GM21723 (cell line): Measurements from ENCODE around the gene MRPL23.

ENCODE experiments used
- ATAC-seq: cut with Tn5 transposase; IDR thresholded peaks from one replicate; pipeline ENCODE4 v1.9.1; 2021; ENCODE audit warnings: mild to moderate bottlenecking, moderate library complexity; ENCODE audit not compliant: unreplicated experiment

MRPL23 gene

DNA sequence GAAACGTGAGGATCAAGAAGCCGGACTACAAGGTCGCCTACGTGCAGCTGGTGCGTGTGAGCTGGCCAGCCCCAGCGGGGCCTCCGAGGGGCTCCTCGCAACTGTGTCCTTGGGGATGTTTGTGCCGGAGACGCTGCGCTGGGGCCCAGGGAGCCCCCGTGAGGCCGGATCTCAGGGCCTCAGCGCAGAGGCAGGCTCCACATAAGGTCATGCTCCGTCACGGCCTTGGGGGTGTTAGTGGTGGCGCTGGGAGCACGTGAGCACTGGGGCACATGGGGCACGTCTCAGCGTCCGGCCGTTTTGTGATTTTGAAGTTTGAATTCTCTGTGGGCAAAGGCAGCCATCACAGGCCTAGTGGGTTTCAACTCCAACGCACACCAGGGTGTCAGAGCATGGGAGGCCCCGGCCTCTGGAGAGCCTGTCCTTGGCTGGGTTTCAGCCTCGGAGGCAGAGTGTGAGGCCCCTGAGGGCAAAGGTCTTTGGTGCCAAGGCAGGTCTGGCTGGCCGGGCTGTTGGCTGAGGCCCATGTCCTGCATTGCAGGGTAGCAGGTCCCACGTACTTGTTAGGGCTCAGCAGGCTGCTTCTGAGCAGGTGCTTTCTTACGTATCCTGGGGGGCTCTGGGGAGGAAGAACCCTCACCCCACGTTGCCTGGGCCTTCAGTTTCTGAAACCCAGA is 5.8 kb downstream of the MRPL23 start:
- ATAC-seq = no peak

DNA sequence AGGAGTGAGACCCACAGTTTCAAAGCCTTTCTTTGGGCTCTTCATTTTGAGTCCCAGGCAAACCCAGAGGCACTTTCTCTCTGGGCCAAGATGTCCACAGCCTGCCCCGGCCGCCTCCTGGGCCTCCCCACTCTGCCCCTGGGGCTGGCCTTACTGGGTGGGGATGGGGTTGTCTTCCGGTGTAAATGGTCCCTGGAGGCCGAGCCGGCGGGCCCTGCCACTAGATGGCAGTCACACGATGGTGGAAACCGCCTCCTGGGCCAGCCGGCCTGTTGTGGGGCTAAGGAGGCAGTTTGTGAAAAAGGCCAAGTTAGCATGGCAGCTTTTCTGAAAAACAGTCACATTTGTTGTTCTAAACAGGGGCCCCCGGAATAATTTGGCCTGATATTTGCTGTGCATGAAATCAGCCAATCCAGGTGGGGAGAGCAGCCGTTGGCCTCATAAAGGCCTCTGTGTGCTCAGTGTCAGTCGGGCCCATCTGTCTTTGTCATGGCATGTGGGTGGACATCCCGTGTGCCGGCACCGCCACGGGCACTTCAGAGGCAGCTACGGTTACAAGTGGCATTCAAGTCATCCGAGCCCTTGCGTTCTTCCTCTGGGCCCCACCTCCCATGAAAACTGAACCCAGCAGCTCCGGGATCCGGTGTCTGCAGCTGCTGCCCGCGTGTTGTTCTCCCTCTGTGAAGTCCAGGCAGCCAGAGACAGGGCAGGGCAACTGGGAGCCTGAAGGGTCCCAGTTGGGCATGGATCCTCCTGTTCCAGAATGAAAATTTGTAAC is 6.5 kb downstream of the MRPL23 start:
- no peak for ATAC-seq

DNA sequence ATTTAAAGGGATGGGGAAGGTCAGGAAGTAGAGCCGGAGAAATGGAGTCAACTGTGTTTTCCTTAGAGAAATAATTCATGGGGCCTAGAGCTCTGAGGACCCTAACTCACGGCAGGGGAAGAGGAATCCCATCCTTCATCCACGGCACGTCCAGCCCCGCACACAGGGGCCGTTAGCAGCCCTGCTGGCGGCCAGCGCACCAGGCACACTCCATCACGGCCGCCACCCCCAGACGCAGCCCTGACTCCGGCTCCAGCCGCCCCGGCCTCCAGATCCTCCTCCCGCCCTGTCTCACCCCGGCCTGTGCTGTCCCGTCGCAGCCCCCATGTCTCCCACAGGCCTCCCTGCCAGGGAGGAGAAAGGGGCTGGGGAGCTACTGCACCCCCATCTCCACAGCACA is 11.2 kb downstream of the MRPL23 start:
- no peak for ATAC-seq

DNA sequence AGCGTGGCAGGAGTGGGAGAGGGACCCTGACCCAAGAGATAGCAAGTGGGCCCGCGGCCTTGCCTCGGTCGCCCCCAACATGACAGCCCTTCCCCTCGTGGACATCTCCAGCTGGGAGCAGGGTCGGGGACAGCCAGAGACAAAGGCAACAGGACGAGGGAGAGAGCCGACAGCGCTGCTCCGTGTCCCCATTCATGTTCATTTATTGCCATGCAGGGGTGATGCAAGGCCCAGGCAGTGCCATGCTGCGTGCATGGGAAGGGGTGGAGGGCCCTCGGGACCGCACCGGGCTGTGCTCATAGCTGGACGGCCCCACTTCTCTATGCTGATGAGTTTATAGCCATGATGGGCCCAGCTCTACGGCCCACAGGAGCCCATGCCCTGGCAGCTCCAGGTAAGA is 12.7 kb downstream of the MRPL23 start:
- ATAC-seq = no peak

DNA sequence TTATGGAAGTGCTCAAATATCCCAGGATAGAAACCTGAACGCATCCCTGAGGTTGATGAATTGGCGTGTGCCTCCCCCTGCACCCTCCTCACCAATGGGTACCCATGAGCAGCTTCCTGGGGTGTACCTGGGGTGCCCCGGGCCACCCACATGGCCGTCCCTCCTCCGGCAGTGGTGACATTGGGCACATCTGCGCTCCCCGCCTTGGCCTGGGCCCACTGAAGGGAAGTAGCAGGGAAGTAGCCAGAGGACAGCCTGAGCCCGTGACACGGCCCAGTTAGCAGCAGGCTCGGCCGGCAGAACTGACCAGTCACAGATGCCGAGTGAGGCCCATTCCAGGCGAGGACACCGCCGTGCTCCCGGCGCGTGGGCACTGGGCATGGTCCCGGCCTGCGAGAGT is 16.7 kb downstream of the MRPL23 start:
- ATAC-seq = no peak

DNA sequence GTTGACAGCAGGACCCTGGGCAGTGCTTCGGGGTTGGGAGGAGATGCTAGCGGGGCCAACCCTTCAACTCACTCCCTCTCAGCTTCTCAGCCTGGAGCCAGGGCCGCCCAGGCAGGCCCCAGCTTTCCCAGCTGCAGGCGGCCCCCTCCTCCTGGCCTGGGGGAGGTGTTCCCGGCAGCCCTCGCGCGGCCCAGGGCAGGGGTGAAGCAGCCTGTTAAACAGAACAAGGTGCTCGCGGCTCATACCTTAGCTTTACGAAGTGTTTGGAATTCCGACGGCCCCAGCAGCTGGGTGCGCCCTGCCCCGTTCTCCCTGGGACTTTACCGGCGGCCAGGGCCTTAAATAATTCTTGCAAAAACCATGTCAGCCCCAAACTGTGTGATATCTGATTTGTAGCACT is 17.2 kb downstream of the MRPL23 start:
- ATAC-seq = no peak

DNA sequence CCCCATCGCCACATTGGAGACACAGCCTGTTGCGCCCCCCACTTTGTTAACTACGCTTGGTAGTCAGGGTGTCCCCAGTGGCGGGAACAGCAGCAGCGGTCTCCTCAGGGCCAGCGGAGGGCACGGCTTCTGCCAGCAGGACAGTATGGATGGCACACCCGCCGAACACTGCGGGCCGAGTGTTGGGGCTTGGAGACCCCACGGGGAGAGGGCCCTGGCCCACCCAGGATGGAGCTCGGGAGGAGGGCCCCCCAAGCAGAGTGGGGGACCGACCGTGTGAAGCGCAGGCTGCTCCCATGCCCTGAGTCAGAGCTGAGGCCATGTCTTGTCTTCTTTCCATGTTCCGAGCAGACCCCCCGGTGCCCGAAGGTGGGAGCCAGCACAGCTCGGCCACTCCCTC is 17.8 kb downstream of the MRPL23 start:
- ATAC-seq = no peak

DNA sequence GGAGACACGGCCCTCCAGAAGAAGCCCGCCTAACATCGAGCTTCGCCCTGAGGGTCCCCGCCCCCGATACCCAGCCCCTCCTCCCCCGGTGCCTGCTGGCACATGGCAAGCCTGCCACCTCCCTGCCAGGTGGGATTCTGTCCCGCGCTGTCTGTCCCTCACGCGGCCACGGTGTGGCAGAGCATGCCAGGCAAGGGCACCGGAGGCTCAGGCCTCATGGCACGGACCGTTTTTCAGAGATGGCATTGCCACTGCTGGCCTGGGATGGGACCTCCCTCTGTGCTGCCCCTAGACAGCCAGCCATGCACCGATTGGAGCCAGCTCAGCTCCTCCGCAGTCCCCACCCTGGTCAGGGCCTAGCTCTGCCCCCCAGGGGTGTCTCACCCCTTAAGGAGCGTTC is 19.4 kb downstream of the MRPL23 start:
- ATAC-seq = no peak

DNA sequence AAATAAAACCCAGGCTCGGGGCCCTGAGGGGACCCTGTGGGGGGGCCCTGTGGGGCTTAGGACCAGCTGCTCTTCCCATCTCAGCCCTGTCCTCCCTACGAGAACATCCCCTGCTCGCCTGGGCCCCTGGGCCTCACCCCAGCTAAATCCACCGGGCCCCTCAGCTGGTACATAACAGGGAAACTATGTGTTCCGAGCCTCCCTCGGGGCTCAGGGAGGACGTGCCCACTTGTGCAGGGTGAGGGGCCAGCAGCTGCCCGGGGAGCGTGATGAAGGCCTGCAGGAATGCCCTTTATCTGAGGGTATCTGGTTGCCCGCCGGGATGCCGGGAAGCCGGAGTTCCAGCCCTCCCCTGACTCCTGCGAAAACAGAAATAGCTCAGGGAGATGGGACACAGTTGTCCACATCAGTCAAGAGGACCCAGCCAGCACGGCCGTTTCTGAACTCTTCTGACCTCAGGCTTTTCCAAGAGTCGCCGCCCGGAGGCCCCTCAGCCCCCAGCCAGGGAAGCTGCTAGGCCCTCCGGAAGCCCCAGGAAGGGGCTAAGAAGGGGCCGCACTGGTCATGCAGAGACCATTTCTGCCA is 20.6 kb downstream of the MRPL23 start:
- no peak for ATAC-seq

DNA sequence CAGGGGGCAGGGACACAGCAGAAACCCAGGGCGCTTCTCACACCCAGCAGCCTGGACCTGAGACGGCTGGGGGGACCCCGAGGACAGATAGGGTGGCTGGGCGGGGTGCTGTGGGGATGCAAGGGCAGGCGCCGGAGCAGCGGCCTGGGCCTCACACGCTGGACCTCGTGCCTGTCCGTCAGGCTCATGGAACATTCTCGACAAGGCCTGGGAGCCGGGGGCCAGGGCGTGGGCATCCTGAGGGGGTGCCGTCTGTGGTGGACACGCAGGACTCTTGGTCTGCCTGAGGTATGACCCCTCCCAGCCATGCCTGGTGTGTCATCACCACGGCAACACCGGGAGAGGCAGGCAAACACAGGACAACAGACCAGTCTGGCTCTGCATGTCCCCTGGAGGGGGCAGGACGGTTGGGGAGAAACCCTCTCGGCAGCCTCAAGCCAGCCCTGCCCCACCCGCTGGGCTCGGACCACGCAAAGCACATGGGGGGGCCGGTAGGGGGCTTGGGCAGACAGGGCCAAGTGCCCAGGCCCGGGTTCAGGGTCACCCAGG is 21.4 kb downstream of the MRPL23 start:
- no peak for ATAC-seq

DNA sequence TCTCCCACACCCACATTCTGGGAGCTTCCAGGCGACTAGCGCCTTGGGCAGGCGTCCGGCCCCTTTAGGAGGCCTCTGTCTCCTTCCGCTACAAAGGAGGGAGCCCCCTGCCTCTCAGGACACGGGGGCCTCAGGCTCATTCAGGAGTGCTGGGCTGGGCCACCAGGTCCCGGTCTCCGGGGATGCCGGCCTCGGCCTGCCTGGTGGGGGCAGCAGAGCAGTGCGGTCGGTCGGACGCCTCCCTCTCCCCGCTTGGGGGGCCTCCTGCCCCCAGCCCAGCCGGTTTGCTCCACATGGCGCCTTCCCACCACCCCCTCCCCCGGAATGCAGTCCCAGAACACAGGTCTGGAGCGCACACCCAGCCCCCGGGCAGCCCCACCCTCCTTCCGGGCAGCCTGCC is 21.9 kb downstream of the MRPL23 start:
- ATAC-seq = no peak

DNA sequence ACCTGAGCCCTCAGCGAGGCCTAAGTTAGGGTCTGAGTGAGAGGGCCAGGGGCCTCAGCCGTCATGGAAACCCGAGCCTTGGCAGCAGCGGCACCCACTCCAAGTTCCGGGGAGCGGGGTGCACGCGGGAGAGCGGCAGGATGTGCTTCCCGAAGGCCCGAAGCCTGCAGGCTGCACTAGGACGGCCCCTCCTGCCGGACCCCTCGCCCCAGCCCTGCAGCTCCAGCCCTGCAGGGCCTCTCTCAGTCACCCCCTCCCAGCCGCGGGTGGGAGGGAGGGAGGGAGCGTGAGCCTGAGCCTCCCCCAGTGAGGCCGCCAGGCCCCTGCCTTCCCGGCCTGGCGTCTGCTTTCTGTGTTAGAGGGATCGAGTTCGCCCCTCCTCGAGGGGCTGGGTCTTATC is 22.6 kb downstream of the MRPL23 start:
- no peak for ATAC-seq

DNA sequence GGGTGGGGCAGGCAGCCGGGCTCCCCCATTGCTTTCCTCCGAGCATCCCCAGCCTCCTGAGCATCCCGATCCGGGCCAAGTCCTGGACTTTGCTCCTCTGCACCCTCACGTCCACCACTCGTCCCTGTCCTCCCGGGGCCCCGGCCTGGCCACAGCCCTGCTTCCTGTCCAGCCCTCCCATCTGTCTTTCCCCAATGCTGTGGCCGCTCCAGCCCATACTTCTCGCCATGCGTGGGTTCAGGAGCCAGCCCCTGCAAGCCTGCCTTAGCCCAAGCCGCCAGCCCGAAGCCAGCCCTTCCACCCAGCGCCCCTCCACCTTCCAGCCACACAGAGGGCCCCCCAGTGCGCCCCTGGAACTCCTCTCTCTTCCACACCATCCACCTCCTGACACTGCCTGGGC is 23.8 kb downstream of the MRPL23 start:
- ATAC-seq = no peak

DNA sequence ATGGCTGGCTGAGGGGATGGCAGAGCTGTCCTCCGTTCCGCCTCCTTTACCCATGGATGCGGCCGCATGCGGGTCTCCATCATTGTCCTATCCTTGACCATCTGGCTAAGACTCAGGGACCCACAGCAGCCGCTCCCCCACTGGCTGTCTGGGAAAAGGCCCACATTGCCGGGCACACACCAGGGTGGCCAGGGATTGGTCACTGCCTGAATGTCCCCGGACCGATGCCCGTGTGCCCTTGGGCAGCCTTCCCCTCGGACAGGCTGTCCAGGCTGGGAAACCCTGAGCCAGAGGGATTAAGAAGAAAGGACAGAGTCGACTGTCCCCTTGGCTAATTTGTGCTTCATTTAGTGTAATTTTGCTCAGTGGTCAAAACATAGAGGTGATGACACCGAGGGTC is 28.1 kb downstream of the MRPL23 start:
- no peak for ATAC-seq

DNA sequence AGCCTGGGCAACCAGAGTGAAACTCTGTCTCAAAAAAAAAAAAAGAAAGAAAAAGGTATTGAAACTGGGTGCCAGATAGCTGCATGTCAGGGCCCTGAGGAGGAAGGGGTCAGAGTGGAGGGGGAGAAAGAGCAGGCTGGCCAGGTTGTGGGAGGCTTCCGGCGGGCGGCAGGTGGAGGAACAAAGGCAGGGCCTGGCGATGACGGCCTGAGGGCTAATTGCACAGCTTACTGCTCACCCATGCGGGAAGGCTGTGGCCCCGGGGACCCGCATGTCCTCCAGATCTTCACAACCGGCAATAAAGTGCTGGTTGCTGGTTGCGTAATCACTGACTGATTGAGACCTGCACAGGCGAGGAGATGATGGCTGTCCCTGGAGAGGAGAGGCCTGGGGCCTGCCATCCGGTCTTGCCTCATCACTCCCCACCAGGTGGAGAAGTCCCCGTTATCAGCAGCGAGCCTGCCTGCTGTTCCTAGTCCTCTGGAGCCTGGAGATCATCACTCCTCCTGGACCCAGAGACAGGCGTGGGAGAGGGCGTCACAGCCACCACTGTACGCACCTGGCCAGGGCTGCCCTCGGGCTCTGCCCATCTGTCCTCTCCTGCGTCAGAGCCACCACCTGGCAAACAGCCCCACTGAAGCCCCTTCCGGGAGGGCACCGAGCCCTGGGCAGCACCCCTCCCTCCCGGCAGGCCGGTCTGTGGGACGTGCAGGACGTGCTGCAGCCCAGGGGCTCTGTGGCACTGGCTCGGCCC is 31.8 kb downstream of the MRPL23 start:
- ATAC-seq = no peak

DNA sequence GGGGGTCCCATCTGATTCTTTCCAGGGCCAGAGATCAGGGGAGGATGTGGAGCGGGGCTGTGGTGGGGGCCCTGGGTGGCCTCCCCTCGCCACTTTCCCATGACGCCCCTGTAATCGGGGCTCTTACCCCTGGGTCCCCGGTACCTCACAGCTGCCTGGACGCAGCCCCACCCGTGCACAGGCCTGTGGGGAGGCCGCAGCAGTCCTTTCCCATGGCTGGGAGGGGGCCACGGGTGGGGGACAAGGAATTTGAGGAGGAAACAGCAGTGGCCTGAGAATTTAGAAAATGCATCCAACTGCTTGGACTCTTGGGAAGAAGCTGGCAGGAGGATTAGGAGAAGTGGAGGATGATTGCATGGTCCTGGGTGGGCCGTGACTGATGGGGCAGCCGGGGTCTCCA is 32.5 kb downstream of the MRPL23 start:
- ATAC-seq = no peak

DNA sequence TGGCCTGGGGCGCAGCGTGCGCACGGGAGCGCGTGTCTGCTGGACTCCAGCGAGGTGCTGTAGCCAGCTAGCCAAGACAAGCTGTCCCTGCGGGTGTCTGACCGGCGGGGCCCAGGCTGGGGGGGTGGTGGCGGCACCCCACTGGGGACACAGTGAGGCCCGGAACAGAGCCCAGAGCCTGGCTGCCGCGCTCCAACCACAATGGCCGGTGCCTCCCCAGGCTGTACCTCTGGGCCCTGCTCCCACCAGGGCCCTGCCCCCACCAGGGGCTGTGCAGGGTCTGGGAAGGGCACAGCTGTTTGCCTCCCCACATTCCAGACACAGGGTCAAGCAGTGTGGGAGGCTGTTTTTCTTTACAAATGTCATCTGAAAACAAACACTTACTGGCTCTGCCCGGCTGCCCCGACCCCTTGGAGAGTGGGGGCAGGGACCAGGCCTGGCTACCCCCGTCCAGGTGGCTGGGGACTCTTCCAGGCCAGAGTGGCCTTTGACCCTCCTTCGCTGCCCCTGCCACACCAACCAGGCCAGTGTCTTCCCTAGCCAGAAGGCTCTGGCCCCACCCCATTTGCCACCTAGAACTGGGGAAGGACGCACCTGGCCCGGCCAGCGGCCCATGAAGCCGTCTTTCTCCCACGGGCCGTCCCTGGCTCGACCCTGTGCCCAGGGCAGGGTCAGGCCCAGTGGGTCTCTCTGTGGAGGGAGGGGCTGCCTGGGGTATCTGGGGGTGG is 35.9 kb downstream of the MRPL23 start:
- ATAC-seq = no peak

DNA sequence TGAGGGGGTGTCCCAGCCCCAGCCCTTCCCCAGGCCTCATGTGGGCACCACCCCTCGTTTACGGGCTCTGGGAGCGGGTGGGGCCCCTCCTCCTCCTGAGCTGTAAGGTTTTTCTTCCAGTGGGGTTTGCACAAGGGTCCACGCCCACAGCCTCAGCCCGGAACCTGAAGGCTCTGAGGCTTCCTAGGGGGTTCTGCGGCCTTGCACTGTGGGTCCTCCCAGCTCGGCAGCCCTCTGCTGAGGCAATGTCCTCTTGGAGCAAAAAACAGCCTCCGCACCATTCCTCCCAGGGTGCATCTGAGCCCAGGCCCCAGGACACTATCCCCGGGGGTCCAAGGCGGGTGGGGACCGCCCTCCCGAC is 36.4 kb downstream of the MRPL23 start:
- no peak for ATAC-seq

DNA sequence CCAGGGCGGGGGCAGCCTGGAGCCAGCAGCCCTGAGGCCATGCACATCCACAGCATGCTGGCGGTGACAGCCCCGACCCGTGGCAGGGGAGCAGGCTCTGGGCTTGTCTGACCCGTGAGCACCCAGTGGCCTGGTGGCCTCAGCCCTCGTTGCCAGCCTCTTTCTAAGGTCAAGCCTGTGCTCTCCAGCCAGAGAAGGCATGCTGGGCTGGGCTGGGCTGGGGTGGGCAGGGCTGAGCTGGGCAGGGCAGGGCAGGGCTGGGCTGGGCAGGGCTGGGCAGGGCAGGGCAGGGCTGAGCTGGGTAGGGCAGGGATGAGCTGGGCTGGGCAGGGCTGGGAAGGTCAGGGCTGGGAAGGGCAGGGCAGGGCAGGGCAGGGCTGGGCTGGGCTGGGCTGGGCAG is 39.9 kb downstream of the MRPL23 start:
- no peak for ATAC-seq

DNA sequence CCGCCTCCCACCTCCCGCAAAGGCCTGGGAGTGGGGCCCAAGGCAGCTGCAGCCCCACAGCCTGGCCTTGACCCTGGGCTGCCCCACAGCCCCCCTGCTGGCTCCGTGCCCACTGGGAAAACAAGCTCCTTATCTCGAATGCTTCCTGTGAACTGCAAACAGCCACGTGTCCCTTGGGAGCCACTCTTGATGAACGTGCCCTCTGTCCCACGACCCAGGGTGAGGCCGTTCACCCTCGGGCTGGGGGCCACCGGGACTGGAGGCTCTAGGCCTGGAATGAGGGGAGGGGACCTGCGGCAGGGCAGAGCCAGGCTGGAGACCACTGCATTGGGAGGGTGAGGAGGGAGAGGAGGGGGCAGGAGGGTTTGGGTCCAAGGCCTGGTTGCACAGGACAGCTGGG is 41.0 kb downstream of the MRPL23 start:
- ATAC-seq = no peak
